Panc1 (cell line): ENCODE results near the gene KRTAP1-1. TPM values are rescaled to one million over a fixed set of nuclear protein-coding genes. Genes with fewer than 3 reads are reported as not detected.

Experiments
- ATAC-seq: fragments of 200-7000 bp; cut with Tn5 transposase; 2 replicates; pipeline ENCODE4 v1.9.1; 2020; ENCODE audit warnings: mild to moderate bottlenecking, moderate library complexity
- BruUV-seq: library from RNA; stranded (reverse); fragments of 400-500 nt; replicated peaks from 2 replicates; lab custom pipeline; 2021; lab: Mats Ljungman, UMichigan
- CTCF ChIA-PET: fragments of 300-600 bp; sonication (Branson Sonifier 250); formaldehyde crosslinking; loops from one replicate; lab custom pipeline; 2022; ENCODE audit warnings: antibody characterized with exemption; lab: Charles Lee
- POLR2A ChIA-PET: fragments of 300-600 bp; sonication (Branson Sonifier 250); formaldehyde crosslinking; loops from one replicate; lab custom pipeline; 2022; ENCODE audit warnings: antibody characterized with exemption; lab: Charles Lee
- DNase-seq: peaks from one replicate; pipeline ENCODE4 v3.0.0-alpha.2; 2010; ENCODE audit warnings: low read depth, low spot score
- H3K27ac ChIP-seq: 2 replicates; pipeline ENCODE4 v1.5.1; 2011; ENCODE audit warnings: mild to moderate bottlenecking, low read length, inconsistent platforms
- H3K27me3 ChIP-seq: fragments of 200-500 bp; sonication (Bioruptor generic); 2 replicates; pipeline ENCODE4 v1.6.0; 2014; ENCODE audit warnings: low read length, inconsistent platforms; ENCODE audit not compliant: control insufficient read depth, insufficient read depth
- H3K36me3 ChIP-seq: fragments of 200-500 bp; sonication (Bioruptor generic); 2 replicates; pipeline ENCODE4 v1.5.1; 2014; ENCODE audit warnings: inconsistent platforms, mild to moderate bottlenecking, low read length, moderate library complexity; ENCODE audit not compliant: control insufficient read depth, insufficient read depth
- H3K4me1 ChIP-seq: 2 replicates; pipeline ENCODE4 v1.5.1; 2011; ENCODE audit warnings: inconsistent platforms, mild to moderate bottlenecking, low read length, moderate library complexity; ENCODE audit not compliant: control insufficient read depth, insufficient read depth
- H3K4me3 ChIP-seq, 2 experiments: 2 replicates each; pipeline ENCODE4 v1.5.1; 2011 to 2012; ENCODE audit warnings: low read depth in 2 of 2, low read length in 2 of 2, mild to moderate bottlenecking in 2 of 2, inconsistent platforms in 1 of 2, moderate library complexity in 1 of 2
- H3K9me3 ChIP-seq: fragments of 200-500 bp; sonication (Bioruptor generic); 2 replicates; pipeline ENCODE4 v1.5.1; 2014; ENCODE audit warnings: low read depth, mild to moderate bottlenecking, inconsistent platforms, low read length, moderate library complexity; ENCODE audit not compliant: control insufficient read depth, insufficient read depth
- POLR2AphosphoS5 ChIP-seq: IDR thresholded peaks from 2 replicates; pipeline ENCODE4 v1.6.1; 2012; ENCODE audit warnings: mild to moderate bottlenecking, low read depth, low read length, moderate library complexity
- SIN3A ChIP-seq: IDR thresholded peaks from 2 replicates; pipeline ENCODE4 v1.6.1; 2012; ENCODE audit warnings: low read depth, mild to moderate bottlenecking, low read length, moderate library complexity, borderline replicate concordance; ENCODE audit not compliant: insufficient read depth
- TCF7L2 ChIP-seq: IDR thresholded peaks from 2 replicates; pipeline ENCODE4 v1.6.1; 2011; ENCODE audit warnings: mild to moderate bottlenecking, low read depth, low read length, inconsistent platforms
- in situ Hi-C: cut with HindIII; loops from 2 replicates; pipeline ENCODE4 v1.10.0; 2016; ENCODE audit warnings: low sequenced_read_pairs, low pct_unique_long_range_greater_than_20kb
- intact Hi-C: fragments of 100-400 bp; cut with micrococcal nuclease; formaldehyde crosslinking; loops from one replicate; pipeline ENCODE4 v1.10.0; 2022; ENCODE audit not compliant: unreplicated experiment
- total RNA-seq: library from RNA; stranded (reverse); gene quantifications from one replicate; pipeline ENCODE4 v1.2.1, GENCODE V29; 2021; ENCODE audit not compliant: unreplicated experiment
- TF ChIP-seq, protein P1 (sequence below): fragments of 450-650 bp; IDR thresholded peaks from 2 replicates; pipeline ENCODE4 v1.5.1; 2017; ENCODE audit warnings: mild to moderate bottlenecking
- TF ChIP-seq, protein P2 (sequence below), 2 experiments: IDR thresholded peaks; 2 replicates each; pipeline ENCODE4 v1.6.1; 2011 to 2012; ENCODE audit warnings: low read depth in 2 of 2, control low read depth in 1 of 2, low read length in 1 of 2, mild to moderate bottlenecking in 1 of 2, moderate library complexity in 1 of 2; ENCODE audit not compliant: insufficient read depth in 1 of 2

KRTAP1-1 gene
- total RNA-seq, 1 experiment from 2014 or later = not detected

GRCh38 chr17:41082626-41083025 is 41.4 kb upstream of the KRTAP1-1 start:
- Histone ChIP-seq H3K27ac (no peak overlapping the region), H3K4me3 (no peak overlapping the region), H3K27me3 (no peaks in the 10 kb centered on the region), H3K9me3 (no peaks in the 10 kb centered on the region), H3K36me3 (no peaks in the 10 kb centered on the region), H3K4me1 (no peaks in the 10 kb centered on the region)
- ChIA-PET CTCF (no interaction called here), POLR2A (no interaction called here)
- intact Hi-C loops (no loop called here), in situ Hi-C loops (no loop called here)
- DNase-seq (no peak), ATAC-seq (peak; percentile 81)
- no TSS peak for BruUV-seq
- TF ChIP-seq, protein P1, sequence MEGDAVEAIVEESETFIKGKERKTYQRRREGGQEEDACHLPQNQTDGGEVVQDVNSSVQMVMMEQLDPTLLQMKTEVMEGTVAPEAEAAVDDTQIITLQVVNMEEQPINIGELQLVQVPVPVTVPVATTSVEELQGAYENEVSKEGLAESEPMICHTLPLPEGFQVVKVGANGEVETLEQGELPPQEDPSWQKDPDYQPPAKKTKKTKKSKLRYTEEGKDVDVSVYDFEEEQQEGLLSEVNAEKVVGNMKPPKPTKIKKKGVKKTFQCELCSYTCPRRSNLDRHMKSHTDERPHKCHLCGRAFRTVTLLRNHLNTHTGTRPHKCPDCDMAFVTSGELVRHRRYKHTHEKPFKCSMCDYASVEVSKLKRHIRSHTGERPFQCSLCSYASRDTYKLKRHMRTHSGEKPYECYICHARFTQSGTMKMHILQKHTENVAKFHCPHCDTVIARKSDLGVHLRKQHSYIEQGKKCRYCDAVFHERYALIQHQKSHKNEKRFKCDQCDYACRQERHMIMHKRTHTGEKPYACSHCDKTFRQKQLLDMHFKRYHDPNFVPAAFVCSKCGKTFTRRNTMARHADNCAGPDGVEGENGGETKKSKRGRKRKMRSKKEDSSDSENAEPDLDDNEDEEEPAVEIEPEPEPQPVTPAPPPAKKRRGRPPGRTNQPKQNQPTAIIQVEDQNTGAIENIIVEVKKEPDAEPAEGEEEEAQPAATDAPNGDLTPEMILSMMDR = no peak
- TF ChIP-seq POLR2AphosphoS5 = no peak
- TF ChIP-seq SIN3A = no peak
- TF ChIP-seq, protein P2, sequence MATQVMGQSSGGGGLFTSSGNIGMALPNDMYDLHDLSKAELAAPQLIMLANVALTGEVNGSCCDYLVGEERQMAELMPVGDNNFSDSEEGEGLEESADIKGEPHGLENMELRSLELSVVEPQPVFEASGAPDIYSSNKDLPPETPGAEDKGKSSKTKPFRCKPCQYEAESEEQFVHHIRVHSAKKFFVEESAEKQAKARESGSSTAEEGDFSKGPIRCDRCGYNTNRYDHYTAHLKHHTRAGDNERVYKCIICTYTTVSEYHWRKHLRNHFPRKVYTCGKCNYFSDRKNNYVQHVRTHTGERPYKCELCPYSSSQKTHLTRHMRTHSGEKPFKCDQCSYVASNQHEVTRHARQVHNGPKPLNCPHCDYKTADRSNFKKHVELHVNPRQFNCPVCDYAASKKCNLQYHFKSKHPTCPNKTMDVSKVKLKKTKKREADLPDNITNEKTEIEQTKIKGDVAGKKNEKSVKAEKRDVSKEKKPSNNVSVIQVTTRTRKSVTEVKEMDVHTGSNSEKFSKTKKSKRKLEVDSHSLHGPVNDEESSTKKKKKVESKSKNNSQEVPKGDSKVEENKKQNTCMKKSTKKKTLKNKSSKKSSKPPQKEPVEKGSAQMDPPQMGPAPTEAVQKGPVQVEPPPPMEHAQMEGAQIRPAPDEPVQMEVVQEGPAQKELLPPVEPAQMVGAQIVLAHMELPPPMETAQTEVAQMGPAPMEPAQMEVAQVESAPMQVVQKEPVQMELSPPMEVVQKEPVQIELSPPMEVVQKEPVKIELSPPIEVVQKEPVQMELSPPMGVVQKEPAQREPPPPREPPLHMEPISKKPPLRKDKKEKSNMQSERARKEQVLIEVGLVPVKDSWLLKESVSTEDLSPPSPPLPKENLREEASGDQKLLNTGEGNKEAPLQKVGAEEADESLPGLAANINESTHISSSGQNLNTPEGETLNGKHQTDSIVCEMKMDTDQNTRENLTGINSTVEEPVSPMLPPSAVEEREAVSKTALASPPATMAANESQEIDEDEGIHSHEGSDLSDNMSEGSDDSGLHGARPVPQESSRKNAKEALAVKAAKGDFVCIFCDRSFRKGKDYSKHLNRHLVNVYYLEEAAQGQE (IDR thresholded peaks at IDR 0.05; ENCODE audit: insufficient read depth in 1 of 2, low read depth in 2 of 2, low read length in 1 of 2) = no peak
- no peak for TF ChIP-seq TCF7L2

DNA sequence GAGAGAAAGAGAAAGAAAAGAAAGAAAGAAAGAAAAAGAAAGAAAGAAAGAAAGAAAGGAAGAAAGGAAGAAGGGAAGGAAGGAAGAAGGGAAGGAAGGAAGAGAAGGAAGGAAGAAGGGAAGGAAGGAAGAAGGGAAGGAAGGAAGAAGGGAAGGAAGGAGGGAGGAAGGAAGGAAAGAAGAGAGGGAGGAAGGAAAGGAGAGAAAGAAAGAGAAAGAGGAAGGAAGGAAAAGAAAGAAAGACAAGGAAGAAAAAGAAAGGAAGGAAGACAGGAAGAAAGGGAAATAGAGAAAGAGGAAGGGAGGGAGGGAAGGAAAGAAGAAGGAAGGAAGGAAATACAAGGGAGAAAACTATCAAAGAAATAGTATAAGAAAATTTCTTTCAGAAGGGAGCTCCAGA is 35.5 kb upstream of the KRTAP1-1 start:
- no peak for ATAC-seq
- H3K27me3 ChIP-seq = 0 out of 2 replicates have a peak, but pooled peaks cover 2% of the 10 kb centered on the region
- in situ Hi-C loops (no loop called here), intact Hi-C loops (no loop called here)
- TF ChIP-seq SIN3A (no peak), TCF7L2 (no peak)
- TF ChIP-seq, protein P1 = no peak
- TF ChIP-seq, protein P2 (IDR thresholded peaks at IDR 0.05; ENCODE audit: insufficient read depth in 1 of 2, low read depth in 2 of 2, low read length in 1 of 2) = no peak
- no peaks in the 10 kb centered on the region for H3K4me1 ChIP-seq
- no peak for DNase-seq
- ChIA-PET CTCF (no interaction called here), POLR2A (no interaction called here)
- H3K36me3 ChIP-seq = no peaks in the 10 kb centered on the region
- no peak overlapping the region for H3K4me3 ChIP-seq
- H3K9me3 ChIP-seq = no peaks in the 10 kb centered on the region
- no peak overlapping the region for H3K27ac ChIP-seq
- BruUV-seq = no TSS peak
